OCI-LY1 (cell line): Measurements from ENCODE around the gene GALT.
A peak's percentile ranks its signal among the peaks of the same experiment; 100 is the strongest.

ENCODE experiments used
- H2AFZ ChIP-seq: fragments of 200-600 bp; sonication (generic), shearing (Covaris generic); 2 replicates; pipeline ENCODE4 v1.6.0; 2014; ENCODE audit warnings: antibody characterized with exemption, mild to moderate bottlenecking, low read length
- H3F3A ChIP-seq: fragments of 200-600 bp; sonication (generic), shearing (Covaris generic); 2 replicates; pipeline ENCODE4 v1.6.0; 2014; ENCODE audit warnings: mild to moderate bottlenecking, antibody characterized with exemption, low read length, moderate library complexity; ENCODE audit not compliant: insufficient read depth
- H3K27ac ChIP-seq: fragments of 200-600 bp; sonication (generic); 2 replicates; pipeline ENCODE4 v1.5.1; 2014; ENCODE audit warnings: low read length, mixed run types, mild to moderate bottlenecking, low read depth; ENCODE audit not compliant: poor library complexity, severe bottlenecking
- H3K27me3 ChIP-seq: fragments of 200-600 bp; sonication (generic); 2 replicates; pipeline ENCODE4 v1.6.0; 2014; ENCODE audit warnings: antibody characterized with exemption, mild to moderate bottlenecking, low read length, moderate library complexity; ENCODE audit not compliant: insufficient read depth
- H3K36me3 ChIP-seq: fragments of 200-600 bp; sonication (generic); 2 replicates; pipeline ENCODE4 v1.6.1; 2014; ENCODE audit warnings: mild to moderate bottlenecking, antibody characterized with exemption, low read length, moderate library complexity, mixed read lengths; ENCODE audit not compliant: insufficient read depth
- H3K4me1 ChIP-seq: fragments of 200-600 bp; sonication (generic); 2 replicates; pipeline ENCODE4 v1.5.1; 2014; ENCODE audit warnings: mild to moderate bottlenecking, low read length, moderate library complexity; ENCODE audit not compliant: insufficient read depth, severe bottlenecking
- H3K4me2 ChIP-seq: fragments of 200-600 bp; sonication (generic), shearing (Covaris generic); 2 replicates; pipeline ENCODE4 v1.6.1; 2014; ENCODE audit warnings: low read length
- H3K4me3 ChIP-seq: fragments of 200-600 bp; sonication (generic); 2 replicates; pipeline ENCODE4 v1.5.1; 2014; ENCODE audit warnings: low read length, low read depth, mild to moderate bottlenecking, mixed read lengths; ENCODE audit not compliant: poor library complexity, severe bottlenecking
- H3K79me2 ChIP-seq: fragments of 200-600 bp; shearing (Covaris generic); 2 replicates; pipeline ENCODE4 v1.6.1; 2016; ENCODE audit warnings: mixed run types, low read length, mixed read lengths; ENCODE audit not compliant: insufficient read depth
- H3K9ac ChIP-seq: fragments of 200-600 bp; sonication (generic), shearing (Covaris generic); 2 replicates; pipeline ENCODE4 v1.6.1; 2014; ENCODE audit warnings: mild to moderate bottlenecking, low read length, mixed read lengths
- H3K9me2 ChIP-seq: fragments of 200-600 bp; sonication (generic), shearing (Covaris generic); 2 replicates; pipeline ENCODE4 v1.6.1; 2014; ENCODE audit warnings: low read depth, mild to moderate bottlenecking, low read length, mixed read lengths
- H3K9me3 ChIP-seq: fragments of 200-600 bp; shearing (Covaris generic); 2 replicates; pipeline ENCODE4 v1.6.1; 2014; ENCODE audit warnings: low read length, mixed read lengths
- H4K20me1 ChIP-seq: fragments of 200-600 bp; sonication (generic), shearing (Covaris generic); 2 replicates; pipeline ENCODE4 v1.6.0; 2016; ENCODE audit warnings: mild to moderate bottlenecking, low read length; ENCODE audit not compliant: insufficient read depth
- EZH2 ChIP-seq: fragments of 200-600 bp; sonication (generic), shearing (Covaris generic); IDR thresholded peaks from 2 replicates; pipeline ENCODE4 v1.8.0; 2017; ENCODE audit warnings: borderline replicate concordance, mixed run types, mild to moderate bottlenecking, antibody characterized with exemption, low read length, moderate library complexity, mixed read lengths
- TF ChIP-seq, protein P1 (sequence below): fragments of 200-600 bp; sonication (generic), shearing (Covaris generic); IDR thresholded peaks from 2 replicates; pipeline ENCODE4 v1.5.1; 2017; ENCODE audit warnings: mild to moderate bottlenecking, antibody characterized with exemption, low read length, moderate library complexity, mixed read lengths

Gene GALT

DNA sequence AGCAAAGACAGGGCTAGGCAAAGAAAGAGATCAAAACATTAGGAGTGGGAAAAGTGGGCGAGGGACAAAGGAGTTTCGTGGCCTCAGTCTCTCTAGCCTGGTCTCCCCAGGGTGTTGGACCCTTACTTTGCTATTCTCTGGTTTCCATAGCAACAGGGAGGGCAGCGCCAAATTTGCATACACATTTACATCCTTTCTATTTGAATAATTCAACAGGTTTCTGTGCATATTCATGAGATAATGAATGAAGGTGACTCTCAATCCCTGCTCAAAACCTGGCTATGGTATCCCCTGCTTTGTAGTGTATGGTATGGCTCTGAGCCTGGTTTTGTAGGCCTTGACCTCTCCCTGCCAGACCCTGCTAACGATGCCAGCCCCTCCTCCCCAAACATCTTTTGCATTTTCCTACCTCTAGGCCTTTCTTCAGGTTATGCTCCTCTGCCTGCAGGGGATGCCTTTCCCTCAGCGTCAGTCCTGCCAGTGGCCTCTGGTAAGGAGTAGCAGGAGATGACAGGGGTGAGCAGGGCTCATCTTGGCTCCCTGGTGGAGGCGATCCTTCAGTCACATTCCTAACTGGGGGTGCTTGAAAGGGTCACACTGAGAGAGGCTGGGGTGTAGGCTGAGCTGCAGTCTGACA is 44.4 kb upstream of the GALT start:
- Histone ChIP-seq H2AFZ (no peak overlapping the region), H4K20me1 (no peaks in the 10 kb centered on the region), H3K27me3 (no peaks in the 10 kb centered on the region), H3K36me3 (no peaks in the 10 kb centered on the region), H3K9ac (no peak overlapping the region), H3K9me3 (no peaks in the 10 kb centered on the region), H3K9me2 (no peaks in the 10 kb centered on the region), H3K4me1 (no peaks in the 10 kb centered on the region), H3K4me2 (no peak overlapping the region), H3K4me3 (no peak overlapping the region), H3F3A (no peaks in the 10 kb centered on the region), H3K79me2 (no peaks in the 10 kb centered on the region), H3K27ac (no peak overlapping the region)
- no peak for TF ChIP-seq EZH2
- TF ChIP-seq, protein P1, sequence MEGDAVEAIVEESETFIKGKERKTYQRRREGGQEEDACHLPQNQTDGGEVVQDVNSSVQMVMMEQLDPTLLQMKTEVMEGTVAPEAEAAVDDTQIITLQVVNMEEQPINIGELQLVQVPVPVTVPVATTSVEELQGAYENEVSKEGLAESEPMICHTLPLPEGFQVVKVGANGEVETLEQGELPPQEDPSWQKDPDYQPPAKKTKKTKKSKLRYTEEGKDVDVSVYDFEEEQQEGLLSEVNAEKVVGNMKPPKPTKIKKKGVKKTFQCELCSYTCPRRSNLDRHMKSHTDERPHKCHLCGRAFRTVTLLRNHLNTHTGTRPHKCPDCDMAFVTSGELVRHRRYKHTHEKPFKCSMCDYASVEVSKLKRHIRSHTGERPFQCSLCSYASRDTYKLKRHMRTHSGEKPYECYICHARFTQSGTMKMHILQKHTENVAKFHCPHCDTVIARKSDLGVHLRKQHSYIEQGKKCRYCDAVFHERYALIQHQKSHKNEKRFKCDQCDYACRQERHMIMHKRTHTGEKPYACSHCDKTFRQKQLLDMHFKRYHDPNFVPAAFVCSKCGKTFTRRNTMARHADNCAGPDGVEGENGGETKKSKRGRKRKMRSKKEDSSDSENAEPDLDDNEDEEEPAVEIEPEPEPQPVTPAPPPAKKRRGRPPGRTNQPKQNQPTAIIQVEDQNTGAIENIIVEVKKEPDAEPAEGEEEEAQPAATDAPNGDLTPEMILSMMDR, result no peak

DNA sequence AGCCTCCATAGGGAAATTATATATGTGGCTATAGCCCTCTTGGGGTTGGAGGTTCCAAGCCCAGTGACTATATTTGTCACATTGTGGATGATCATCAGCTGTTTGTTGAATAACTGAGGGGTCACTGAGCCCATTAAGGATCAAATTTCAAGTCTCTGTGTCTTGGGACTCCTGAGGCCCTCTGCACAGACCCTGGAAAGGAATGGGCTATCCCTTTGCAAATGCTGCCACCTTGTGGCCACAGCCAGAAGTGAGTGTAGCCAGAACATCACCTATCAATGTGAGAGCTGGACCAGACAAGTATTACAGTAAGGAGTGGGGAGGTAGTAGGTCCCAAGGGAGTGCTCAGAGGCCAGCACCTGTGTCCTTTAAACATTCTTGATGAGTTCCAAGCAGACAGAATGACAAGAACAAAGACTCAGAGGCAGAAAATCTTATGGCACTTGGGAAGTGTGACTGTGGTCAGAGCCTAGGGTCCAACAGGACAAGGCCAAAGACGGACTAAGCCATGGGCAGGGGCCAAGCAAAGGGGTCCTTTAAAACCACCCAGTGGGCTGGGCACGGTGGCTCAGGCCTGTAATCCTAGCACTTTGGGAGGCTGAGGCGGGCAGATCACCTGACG is 42.8 kb upstream of the GALT start:
- TF ChIP-seq EZH2, result no peak
- TF ChIP-seq, protein P1, result peak; percentile 93
- H3K9me2 ChIP-seq, result no peaks in the 10 kb centered on the region
- H3K9ac ChIP-seq, result no peak overlapping the region

DNA sequence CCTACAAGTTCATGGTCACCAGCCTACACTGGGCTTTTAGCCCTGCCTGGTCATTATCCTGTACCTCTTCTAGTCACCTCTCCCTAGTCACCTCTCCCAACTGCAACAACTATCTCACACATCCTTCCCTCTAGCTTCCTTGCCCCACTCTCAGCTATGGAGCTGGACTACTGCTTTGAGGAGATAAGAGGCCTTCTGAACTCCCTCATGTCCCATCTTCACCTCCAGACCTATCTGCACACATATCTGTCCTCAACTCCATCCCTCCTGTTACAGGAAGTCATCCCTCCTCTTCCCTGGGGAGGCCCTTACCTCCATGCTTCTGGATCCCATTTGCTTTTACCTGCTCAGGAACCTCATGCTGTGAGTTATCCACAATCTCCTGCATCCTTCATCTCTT is 40.3 kb upstream of the GALT start:
- H4K20me1 ChIP-seq, result no peaks in the 10 kb centered on the region
- H3K4me2 ChIP-seq, result no peak overlapping the region
- H3K79me2 ChIP-seq, result no peaks in the 10 kb centered on the region
- no peaks in the 10 kb centered on the region for H3F3A ChIP-seq
- H3K27me3 ChIP-seq, result no peaks in the 10 kb centered on the region
- H3K27ac ChIP-seq, result no peak overlapping the region
- TF ChIP-seq, protein P1, result no peak
- TF ChIP-seq EZH2, result no peak
- H3K9ac ChIP-seq, result no peak overlapping the region
- no peaks in the 10 kb centered on the region for H3K9me2 ChIP-seq
- H3K4me1 ChIP-seq, result peaks cover 10% of the 10 kb centered on the region
- H3K9me3 ChIP-seq, result no peaks in the 10 kb centered on the region
- H2AFZ ChIP-seq, result no peak overlapping the region
- H3K4me3 ChIP-seq, result no peak overlapping the region
- H3K36me3 ChIP-seq, result peaks cover 13% of the 10 kb centered on the region

More for the DNA sequence above, 42.8 kb upstream of the GALT start:
- no peaks in the 10 kb centered on the region for H3K79me2 ChIP-seq
- no peak overlapping the region for H3K4me3 ChIP-seq
- no peaks in the 10 kb centered on the region for H3K36me3 ChIP-seq
- no peak overlapping the region for H3K4me2 ChIP-seq
- no peaks in the 10 kb centered on the region for H3K9me3 ChIP-seq
- H3K27ac ChIP-seq, result no peak overlapping the region
- no peak overlapping the region for H2AFZ ChIP-seq
- no peaks in the 10 kb centered on the region for H4K20me1 ChIP-seq
- no peaks in the 10 kb centered on the region for H3F3A ChIP-seq
- no peaks in the 10 kb centered on the region for H3K4me1 ChIP-seq
- no peaks in the 10 kb centered on the region for H3K27me3 ChIP-seq
